Left lobe of liver (tissue), 2 donors: ENCODE measurements around the gene ZNF653. TPM values are rescaled to one million over a fixed set of nuclear protein-coding genes. Genes with fewer than 3 reads are reported as not detected.
"Not testable (repeated sequence)": the region's sequence is repeated elsewhere in the genome, so short reads cannot be mapped to it uniquely, and the experiment has no call there.

Source experiments
- ATAC-seq: fragments of 200-7000 bp; cut with Tn5 transposase; one replicate; pipeline ENCODE4 v1.9.1; 2020; ENCODE audit warnings: mild to moderate bottlenecking, moderate library complexity
- DNase-seq: peaks from one replicate; pipeline ENCODE4 v3.0.0-alpha.2; 2020; ENCODE audit warnings: low spot score
- total RNA-seq: library from RNA; stranded (reverse); gene quantifications from one replicate; pipeline ENCODE4 v1.2.1, GENCODE V29; 2021
- donor health status: DM: no; HTN: no; CAD: no; lungs with moderate emphysema.
- donor health status: DM: no; HTN: yes; CAD: no.

ZNF653 gene
- total RNA-seq, 1 donor from 2014 or later, result 8.3 TPM

DNA sequence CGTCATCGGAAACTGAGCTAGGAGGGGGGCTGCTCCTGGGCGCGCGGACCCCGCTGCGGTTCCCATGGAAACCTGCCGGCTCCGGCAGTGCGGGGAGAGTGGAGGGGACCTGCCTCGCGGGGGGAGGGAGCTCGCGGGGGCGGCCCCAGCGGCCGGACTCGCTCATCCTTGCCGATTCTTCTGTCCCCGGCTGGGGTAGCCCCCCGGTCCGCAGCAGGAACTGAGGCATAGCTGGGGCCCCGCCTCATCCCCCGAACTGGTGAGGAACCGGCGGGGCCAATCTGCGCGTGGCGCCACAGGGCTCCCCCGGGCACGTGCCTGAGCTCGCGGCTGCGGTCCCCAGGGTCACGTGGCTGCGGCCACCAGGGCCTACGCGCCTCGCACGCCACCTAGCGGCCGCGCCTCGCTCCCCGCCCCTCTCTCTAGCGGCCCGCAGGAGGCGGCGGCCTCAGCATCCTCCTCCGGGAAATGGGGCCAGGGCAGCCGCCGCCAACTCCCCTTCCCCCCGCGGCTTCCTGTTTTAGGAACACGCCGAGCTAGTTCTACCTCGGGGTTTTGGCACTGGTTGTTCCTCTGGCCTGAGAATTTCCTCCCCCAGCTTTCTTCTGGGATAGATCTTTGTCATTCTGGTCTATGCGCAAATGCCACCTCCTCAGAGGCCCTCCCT is 23.1 kb downstream of the ZNF653 start:
- peak; percentile 78 for DNase-seq
- peak; percentile 71 for ATAC-seq

DNA sequence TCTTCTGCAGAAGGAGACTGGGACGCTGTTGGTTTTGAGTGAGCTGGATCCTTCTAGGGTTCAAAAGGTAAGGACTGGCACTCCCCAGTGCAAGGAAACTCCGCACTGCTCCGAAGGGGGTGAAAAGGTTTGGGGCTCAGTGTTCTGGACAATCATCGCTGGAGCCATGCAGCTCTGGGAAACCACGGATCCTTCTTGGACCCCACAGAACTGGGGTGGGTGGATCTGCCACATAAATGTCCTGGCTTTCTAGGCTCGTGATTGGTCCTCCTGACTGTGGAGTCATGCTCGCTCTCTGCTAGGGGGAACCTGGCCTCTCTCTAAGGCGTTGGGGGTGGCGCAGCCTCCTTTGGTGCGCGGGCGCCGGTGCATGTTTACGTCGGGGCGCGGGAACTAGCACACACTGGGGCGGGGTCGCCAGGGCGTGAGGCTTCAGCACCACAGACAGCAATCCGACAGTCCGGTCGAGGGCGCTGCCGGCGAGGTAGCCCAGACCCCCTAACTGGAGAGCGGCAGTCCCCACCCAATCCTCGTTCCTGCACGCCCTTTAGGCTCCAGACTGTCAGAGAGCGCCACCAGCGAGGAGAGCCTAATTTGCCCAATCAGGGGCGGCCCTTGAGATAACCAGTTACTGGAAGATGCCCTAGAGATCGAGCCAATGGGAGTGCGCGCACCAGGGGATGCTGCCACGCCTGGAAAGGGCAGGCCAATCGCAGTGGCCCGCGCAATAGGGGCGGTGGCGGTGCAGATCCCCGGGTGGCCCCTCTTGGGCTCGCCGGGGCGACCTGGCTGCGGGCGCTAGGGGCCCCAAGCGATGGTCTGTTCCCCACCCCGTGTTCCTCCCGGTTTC is 23.9 kb downstream of the ZNF653 start:
- ATAC-seq (peak; percentile 25), DNase-seq (no peak)

DNA sequence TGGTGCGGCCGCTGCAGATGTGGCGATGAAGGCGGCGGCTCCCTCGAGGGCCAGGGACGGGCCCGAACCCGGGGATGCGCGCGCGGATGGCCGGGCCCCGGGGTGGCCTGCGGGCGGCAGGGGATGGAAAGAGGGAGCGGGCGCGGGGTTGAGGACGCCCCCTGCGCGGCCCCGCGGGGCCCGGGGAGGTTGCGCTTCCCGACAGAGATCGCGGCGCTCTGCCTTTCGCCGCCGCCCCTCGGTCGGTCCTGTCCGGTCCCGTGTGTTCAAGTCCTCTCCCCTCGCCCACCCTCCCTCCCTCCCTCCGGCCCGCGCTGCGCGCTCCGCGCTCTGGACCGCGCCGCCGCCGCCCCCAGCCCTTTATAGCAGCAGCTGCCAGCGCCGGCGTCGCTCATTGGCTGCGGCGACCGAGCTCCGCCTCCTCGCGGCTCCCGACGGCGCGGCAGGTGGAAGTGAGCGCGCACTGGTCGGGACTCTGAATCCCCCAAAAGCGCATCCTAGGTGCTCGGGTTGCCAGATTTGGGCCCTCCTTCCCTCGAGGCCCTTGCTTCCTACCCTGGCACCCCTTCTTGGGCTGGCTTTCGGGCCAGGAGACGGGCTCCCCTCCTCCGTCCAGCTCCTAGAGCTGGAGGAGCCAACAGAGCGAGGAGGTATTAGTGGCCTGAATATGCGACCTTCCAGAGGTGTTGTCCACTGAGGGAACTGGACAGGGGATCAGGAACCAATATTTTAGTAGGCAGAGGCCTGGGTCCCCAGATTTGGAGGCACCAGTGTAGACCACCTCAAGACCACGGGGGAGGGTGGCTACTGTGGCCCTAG is 24.7 kb downstream of the ZNF653 start, which contains the start of gene ELAVL3:
TSS of gene ELAVL3 (minus strand) at position 332 of the 819 bp plus-strand sequence. CDS start 438 bp downstream, outside the sequence.
- ATAC-seq (no peak), DNase-seq (no peak)

GRCh38 chr19:11479898-11480714 is 25.5 kb downstream of the ZNF653 start:
- DNase-seq, result no peak
- ATAC-seq, result no peak

DNA sequence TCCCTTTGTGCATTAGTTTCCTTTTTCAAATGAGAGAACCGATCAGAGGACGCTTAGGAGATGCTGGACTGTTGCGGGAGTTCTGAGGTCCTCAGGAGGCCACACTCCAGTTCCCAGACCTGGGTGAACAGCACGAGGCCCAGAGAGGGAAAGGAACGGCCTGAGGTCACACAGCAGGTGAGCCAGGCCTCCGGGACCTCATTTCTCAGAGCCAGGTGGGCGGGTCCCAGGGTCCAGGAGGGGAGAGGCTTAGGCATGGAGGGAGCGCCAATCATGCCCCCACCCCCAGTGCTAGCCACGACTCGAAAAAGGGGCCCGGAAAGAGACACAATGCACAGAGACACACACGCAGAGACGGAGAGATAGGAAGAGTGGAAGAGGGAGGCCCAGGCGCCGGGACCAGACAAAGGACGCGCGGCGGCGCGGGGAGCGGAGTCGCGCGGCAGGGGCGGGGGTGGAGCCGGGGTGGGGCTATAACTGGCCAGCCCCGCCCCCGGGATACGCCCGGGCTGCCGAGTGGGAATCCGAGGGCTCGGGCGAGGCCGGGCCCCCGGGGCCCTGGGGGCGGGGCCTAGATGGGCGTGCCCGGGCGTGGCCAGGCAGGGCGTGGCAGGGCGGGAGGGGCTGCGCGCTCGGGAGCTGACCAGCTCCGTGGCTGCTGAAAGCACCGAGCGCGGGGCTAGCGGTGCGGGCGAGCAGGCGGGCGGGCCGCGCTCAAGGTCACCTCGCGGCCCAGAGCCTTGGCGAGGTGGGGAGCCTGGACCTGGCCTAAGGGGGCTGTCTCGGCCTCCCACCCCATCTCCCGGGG is 26.3 kb downstream of the ZNF653 start:
- DNase-seq (no peak), ATAC-seq (no peak)

- ATAC-seq (no peak), DNase-seq (no peak)
Measured at GRCh38 chr19:11478167-11479089, 27.2 kb downstream of the ZNF653 start.

- DNase-seq (no peak), ATAC-seq (no peak)
Measured at GRCh38 chr19:11475861-11476260, 29.8 kb downstream of the ZNF653 start.

GRCh38 chr19:11475343-11475742 is 30.3 kb downstream of the ZNF653 start:
- ATAC-seq, DNase-seq: not testable (repeated sequence)

DNA sequence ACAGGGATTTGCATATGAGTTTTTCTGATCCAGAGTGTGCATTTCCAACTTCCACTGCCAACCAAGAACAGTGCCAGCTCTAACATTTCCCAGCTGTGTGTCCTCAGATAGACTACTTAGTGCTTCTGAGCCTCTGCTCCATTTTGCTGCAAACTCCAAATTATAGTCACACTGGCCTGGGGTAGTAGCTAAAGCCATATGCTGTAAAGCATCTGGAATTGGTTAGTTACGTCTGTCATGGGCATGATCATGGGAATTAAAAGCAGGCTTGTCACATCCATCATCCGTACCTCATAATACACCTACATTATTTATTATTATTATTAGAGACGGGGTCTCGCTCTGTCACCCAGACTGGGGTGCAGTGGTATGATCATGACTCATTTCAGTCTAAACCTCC is 31.9 kb downstream of the ZNF653 start:
- DNase-seq (no peak), ATAC-seq (no peak)

DNA sequence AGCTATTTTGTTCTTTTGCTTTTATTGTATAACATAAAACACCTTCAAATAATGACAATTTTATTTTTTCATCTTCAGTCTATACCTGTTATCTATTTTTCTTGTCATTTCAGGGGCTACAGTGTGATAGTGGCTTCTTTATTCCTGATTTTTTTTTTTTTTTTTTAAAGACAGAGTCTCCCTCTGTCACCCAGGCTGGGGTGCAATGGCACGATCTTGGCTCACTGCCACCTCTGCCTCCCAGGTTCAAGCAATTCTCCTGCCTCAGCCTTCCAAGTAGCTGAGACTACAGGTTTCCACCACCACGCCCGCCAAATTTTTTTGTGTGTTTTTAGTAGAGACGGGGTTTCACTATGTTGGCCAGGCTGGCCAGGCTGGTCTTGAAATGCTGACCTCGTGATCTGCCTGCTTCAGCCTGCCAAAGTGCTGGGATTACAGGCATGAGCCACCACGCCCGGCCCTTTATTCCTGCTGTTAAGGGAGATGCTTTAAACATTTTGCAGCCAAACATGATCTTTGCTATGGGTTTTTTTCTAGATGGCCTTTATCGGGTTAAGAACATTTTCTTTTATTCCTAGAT is 37.3 kb downstream of the ZNF653 start:
- not testable (repeated sequence) for DNase-seq, ATAC-seq

- no peak for ATAC-seq
Measured at GRCh38 chr19:11465600-11465999, 40.0 kb downstream of the ZNF653 start.

GRCh38 chr19:11464333-11465265 is 41.0 kb downstream of the ZNF653 start:
- no peak for DNase-seq
- ATAC-seq, result no peak

More at GRCh38 chr19:11465600-11465999, 40.0 kb downstream of the ZNF653 start:
- no peak for DNase-seq

DNA sequence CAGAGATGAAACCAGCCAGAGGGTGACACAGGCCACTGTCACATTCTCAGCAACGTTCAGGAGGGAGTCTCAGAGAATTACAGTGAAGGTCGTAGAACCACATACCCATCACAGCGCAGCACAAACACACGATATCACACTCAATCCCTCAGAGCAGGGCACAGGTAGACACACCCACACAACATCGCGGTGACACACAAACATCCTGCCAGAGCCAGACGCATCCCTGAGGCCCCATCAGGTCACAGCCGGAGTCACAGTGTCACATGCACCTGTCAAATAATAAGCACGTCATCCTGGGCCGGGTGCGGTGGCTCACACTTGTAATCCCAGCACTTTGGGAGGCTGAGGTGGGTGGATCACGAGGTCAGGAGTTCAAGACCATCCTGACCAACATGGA is 42.2 kb downstream of the ZNF653 start:
- ATAC-seq (no peak), DNase-seq (no peak)

DNA sequence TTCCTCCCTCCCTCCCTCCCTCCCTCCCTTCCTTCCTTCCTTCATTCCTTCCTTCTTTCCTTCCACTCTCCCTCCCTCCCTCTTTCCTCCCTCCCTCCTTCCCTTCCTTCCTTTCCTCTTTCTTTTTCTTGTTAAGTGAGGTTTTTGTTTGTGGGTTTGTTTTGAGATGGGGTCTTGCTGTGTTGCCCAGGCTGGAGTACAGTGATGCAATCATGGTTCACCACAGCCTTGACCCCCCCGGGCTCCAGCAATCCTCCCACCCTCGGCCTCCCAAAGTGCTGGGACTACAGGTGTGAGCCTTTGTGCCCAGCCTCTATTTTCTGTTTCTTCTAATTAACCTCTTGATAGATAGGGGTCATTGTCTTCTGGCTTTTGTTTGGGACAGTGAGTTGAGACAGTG is 44.2 kb downstream of the ZNF653 start:
- no peak for ATAC-seq
- no peak for DNase-seq

- no peak for DNase-seq
- no peak for ATAC-seq
Measured at GRCh38 chr19:11460207-11460606, 45.4 kb downstream of the ZNF653 start.

DNA sequence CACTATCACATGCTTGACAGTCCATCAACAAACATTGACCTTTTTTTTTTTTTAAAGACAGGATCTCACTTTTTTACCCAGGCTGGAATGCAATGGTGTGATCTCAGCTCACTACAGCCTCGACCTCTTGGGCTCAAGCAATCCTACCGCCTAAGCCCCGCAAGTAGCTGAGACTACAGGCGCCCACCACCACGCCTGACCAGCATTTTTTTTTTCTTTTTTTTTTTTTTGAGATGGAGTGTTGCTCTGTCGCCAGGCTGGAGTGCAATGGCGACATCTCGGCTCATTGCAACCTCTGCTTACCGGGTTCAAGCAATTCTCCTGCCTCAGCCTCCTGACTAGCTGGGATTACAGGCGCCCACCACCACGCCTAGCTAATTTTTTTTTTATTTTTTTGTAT is 46.7 kb downstream of the ZNF653 start:
- ATAC-seq, DNase-seq: not testable (repeated sequence)
